K562 (cell line): ENCODE results near the gene AKAP12. TPM values are rescaled to one million over a fixed set of nuclear protein-coding genes. Genes with fewer than 3 reads are reported as not detected.

Experiments
- HMGN3 ChIP-seq: IDR thresholded peaks from 2 replicates; pipeline ENCODE4 v1.6.1; 2011; ENCODE audit warnings: borderline replicate concordance, low read depth, mild to moderate bottlenecking, mixed read lengths, low read length; ENCODE audit not compliant: insufficient read length; ENCODE audit errors: extremely low read depth
- HNRNPLL ChIP-seq: fragments of 200-400 bp; formaldehyde crosslinking; IDR thresholded peaks from 2 replicates; pipeline ENCODE4 v1.6.1; 2017; ENCODE audit warnings: low read length, low read depth, mild to moderate bottlenecking; ENCODE audit not compliant: poor library complexity, severe bottlenecking
- RBM17 ChIP-seq: fragments of 200-400 bp; formaldehyde crosslinking; IDR thresholded peaks from 2 replicates; pipeline ENCODE4 v1.6.1; 2017; ENCODE audit warnings: low read depth, mild to moderate bottlenecking, low read length, borderline replicate concordance
- SRSF7 ChIP-seq: fragments of 200-400 bp; formaldehyde crosslinking; optimal IDR thresholded peaks from 2 replicates; pipeline ENCODE3; 2017; ENCODE audit warnings: mild to moderate bottlenecking, low read depth, low read length
- TBP ChIP-seq: optimal IDR thresholded peaks from 2 replicates; pipeline ENCODE3; 2011; ENCODE audit warnings: low read depth, low read length, improper control_type of control experiment
- ZFP30 ChIP-seq: fragments of 250-450 bp; sonication (Bioruptor Pico); IDR thresholded peaks from 2 replicates; pipeline ENCODE4 v1.8.0; 2022; ENCODE audit warnings: moderate library complexity, mild to moderate bottlenecking, inconsistent platforms, borderline replicate concordance
- ZNF445 ChIP-seq: fragments of 250-450 bp; sonication (Bioruptor Pico); IDR thresholded peaks from 2 replicates; pipeline ENCODE4 v1.4.0; 2020; ENCODE audit warnings: low read depth, mild to moderate bottlenecking, moderate library complexity
- polyA plus RNA-seq, 8 experiments: library from polyadenylated mRNA; depleted of rRNA in 4 of 8; stranded (reverse) in 5 of 8; unstranded in 3 of 8; fragments of >200 nt; fragmentation: Nextera tagmentation in 2 of 8; fragmentation: Illumina TruSeq in 1 of 8; extraction: Ambion mirVana in 2 of 8; extraction: Trizol in 1 of 8; gene quantifications; 2 replicates each; pipeline versions ENCODE4 v1.2.1 to v1.2.3, GENCODE V29; 2011 to 2014; ENCODE audit warnings: inconsistent platforms in 1 of 8, missing spikeins in 1 of 8
- total RNA-seq, 7 experiments: library from RNA; depleted of rRNA in 6 of 7; stranded (reverse); fragments of >200 nt in 6 of 7; fragmentation: Illumina TruSeq in 2 of 7; extraction: Trizol in 2 of 7; gene quantifications; 2 replicates each; pipeline versions ENCODE4 v1.2.1 to v1.2.3, GENCODE V29; 2011 to 2021; ENCODE audit warnings: low replicate concordance in 1 of 7
- TF ChIP-seq, protein P1 (sequence below): sonication (generic); formaldehyde crosslinking; IDR thresholded peaks from 2 replicates; pipeline ENCODE4 v1.8.0; 2022; ENCODE audit warnings: missing genetic modification reagents, mild to moderate bottlenecking, moderate library complexity, borderline replicate concordance
- TF ChIP-seq, protein P2 (sequence below): fragments of 200-800 bp; sonication (Bioruptor generic); IDR thresholded peaks from 2 replicates; pipeline ENCODE4 v1.6.1; 2017; ENCODE audit warnings: missing genetic modification characterization, missing compliant biosample characterization
- TF ChIP-seq, protein P3 (sequence below): fragments of 250-450 bp; sonication (Bioruptor Pico); IDR thresholded peaks from 2 replicates; pipeline ENCODE4 v1.8.0; 2022; ENCODE audit warnings: inconsistent platforms
- TF ChIP-seq, protein P4 (sequence below): sonication (generic); formaldehyde crosslinking; IDR thresholded peaks from 2 replicates; pipeline ENCODE4 v1.8.0; 2022; ENCODE audit warnings: missing genetic modification reagents, mild to moderate bottlenecking, borderline replicate concordance
- TF ChIP-seq, protein P5 (sequence below): fragments of 250-450 bp; sonication (Bioruptor Pico); IDR thresholded peaks from 2 replicates; pipeline ENCODE4 v1.4.0; 2020
- TF ChIP-seq, protein P6 (sequence below): fragments of 450-650 bp; IDR thresholded peaks from 2 replicates; pipeline ENCODE4 v1.6.1; 2016; ENCODE audit warnings: missing biosample characterization, missing genetic modification characterization

Gene AKAP12
- total and polyA plus RNA-seq, 9 of the 15 experiments (the other 6 are each of a cell fraction or from before 2014, with no cell fraction given), result 0.08 to 2.0 (median 0.62) TPM

DNA sequence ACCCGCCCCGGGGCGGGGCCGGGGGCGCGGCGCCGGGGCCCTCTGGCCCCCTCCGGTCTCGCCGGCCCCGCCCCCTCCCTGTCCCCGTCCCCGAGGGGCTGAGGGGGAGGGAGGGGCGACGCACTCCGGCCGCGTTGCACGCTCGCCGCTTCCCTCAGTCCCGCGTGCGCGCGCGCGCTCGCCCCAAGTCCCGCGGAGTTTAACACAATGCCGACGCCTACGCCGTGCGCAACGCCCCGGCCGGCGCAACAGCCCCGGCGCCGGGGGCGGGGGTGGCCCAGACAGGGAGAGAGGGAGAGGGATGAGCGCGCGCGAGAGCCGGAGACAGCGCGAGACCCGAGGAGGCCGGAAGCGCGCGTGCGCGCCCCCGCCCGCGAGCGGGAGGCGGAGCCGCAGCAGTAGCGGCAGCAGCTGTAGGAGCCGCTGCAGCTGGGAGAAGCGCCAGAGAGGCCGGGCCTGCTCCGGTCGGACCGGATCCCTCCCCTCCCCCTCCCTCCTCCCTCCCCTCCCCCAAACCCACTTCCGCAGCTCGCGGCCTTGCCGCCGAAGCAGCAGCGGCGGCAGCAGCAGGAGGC is 150.6 kb downstream of the AKAP12 start (continued):
- TF ChIP-seq, protein P1, sequence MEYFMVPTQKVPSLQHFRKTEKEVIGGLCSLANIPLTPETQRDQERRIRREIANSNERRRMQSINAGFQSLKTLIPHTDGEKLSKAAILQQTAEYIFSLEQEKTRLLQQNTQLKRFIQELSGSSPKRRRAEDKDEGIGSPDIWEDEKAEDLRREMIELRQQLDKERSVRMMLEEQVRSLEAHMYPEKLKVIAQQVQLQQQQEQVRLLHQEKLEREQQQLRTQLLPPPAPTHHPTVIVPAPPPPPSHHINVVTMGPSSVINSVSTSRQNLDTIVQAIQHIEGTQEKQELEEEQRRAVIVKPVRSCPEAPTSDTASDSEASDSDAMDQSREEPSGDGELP (CRISPR knock-in tag), result peak; percentile 97
- TF ChIP-seq ZNF445 (CRISPR knock-in tag) (no peak), SRSF7 (no peak), HMGN3 (peak; percentile 96), TBP (peak; percentile 67), HNRNPLL (peak; percentile 87), ZFP30 (CRISPR knock-in tag) (no peak), RBM17 (no peak)
- TF ChIP-seq, protein P2, sequence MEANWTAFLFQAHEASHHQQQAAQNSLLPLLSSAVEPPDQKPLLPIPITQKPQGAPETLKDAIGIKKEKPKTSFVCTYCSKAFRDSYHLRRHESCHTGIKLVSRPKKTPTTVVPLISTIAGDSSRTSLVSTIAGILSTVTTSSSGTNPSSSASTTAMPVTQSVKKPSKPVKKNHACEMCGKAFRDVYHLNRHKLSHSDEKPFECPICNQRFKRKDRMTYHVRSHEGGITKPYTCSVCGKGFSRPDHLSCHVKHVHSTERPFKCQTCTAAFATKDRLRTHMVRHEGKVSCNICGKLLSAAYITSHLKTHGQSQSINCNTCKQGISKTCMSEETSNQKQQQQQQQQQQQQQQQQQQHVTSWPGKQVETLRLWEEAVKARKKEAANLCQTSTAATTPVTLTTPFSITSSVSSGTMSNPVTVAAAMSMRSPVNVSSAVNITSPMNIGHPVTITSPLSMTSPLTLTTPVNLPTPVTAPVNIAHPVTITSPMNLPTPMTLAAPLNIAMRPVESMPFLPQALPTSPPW (CRISPR knock-in tag), result peak; percentile 98
- TF ChIP-seq, protein P3, sequence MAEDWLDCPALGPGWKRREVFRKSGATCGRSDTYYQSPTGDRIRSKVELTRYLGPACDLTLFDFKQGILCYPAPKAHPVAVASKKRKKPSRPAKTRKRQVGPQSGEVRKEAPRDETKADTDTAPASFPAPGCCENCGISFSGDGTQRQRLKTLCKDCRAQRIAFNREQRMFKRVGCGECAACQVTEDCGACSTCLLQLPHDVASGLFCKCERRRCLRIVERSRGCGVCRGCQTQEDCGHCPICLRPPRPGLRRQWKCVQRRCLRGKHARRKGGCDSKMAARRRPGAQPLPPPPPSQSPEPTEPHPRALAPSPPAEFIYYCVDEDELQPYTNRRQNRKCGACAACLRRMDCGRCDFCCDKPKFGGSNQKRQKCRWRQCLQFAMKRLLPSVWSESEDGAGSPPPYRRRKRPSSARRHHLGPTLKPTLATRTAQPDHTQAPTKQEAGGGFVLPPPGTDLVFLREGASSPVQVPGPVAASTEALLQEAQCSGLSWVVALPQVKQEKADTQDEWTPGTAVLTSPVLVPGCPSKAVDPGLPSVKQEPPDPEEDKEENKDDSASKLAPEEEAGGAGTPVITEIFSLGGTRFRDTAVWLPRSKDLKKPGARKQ (CRISPR knock-in tag), result no peak
- TF ChIP-seq, protein P4, sequence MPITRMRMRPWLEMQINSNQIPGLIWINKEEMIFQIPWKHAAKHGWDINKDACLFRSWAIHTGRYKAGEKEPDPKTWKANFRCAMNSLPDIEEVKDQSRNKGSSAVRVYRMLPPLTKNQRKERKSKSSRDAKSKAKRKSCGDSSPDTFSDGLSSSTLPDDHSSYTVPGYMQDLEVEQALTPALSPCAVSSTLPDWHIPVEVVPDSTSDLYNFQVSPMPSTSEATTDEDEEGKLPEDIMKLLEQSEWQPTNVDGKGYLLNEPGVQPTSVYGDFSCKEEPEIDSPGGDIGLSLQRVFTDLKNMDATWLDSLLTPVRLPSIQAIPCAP (CRISPR knock-in tag), result no peak
- TF ChIP-seq, protein P5, sequence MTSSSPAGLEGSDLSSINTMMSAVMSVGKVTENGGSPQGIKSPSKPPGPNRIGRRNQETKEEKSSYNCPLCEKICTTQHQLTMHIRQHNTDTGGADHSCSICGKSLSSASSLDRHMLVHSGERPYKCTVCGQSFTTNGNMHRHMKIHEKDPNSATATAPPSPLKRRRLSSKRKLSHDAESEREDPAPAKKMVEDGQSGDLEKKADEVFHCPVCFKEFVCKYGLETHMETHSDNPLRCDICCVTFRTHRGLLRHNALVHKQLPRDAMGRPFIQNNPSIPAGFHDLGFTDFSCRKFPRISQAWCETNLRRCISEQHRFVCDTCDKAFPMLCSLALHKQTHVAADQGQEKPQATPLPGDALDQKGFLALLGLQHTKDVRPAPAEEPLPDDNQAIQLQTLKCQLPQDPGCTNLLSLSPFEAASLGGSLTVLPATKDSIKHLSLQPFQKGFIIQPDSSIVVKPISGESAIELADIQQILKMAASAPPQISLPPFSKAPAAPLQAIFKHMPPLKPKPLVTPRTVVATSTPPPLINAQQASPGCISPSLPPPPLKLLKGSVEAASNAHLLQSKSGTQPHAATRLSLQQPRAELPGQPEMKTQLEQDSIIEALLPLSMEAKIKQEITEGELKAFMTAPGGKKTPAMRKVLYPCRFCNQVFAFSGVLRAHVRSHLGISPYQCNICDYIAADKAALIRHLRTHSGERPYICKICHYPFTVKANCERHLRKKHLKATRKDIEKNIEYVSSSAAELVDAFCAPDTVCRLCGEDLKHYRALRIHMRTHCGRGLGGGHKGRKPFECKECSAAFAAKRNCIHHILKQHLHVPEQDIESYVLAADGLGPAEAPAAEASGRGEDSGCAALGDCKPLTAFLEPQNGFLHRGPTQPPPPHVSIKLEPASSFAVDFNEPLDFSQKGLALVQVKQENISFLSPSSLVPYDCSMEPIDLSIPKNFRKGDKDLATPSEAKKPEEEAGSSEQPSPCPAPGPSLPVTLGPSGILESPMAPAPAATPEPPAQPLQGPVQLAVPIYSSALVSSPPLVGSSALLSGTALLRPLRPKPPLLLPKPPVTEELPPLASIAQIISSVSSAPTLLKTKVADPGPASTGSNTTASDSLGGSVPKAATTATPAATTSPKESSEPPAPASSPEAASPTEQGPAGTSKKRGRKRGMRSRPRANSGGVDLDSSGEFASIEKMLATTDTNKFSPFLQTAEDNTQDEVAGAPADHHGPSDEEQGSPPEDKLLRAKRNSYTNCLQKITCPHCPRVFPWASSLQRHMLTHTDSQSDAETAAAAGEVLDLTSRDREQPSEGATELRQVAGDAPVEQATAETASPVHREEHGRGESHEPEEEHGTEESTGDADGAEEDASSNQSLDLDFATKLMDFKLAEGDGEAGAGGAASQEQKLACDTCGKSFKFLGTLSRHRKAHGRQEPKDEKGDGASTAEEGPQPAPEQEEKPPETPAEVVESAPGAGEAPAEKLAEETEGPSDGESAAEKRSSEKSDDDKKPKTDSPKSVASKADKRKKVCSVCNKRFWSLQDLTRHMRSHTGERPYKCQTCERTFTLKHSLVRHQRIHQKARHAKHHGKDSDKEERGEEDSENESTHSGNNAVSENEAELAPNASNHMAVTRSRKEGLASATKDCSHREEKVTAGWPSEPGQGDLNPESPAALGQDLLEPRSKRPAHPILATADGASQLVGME (CRISPR knock-in tag), result no peak
- TF ChIP-seq, protein P6, sequence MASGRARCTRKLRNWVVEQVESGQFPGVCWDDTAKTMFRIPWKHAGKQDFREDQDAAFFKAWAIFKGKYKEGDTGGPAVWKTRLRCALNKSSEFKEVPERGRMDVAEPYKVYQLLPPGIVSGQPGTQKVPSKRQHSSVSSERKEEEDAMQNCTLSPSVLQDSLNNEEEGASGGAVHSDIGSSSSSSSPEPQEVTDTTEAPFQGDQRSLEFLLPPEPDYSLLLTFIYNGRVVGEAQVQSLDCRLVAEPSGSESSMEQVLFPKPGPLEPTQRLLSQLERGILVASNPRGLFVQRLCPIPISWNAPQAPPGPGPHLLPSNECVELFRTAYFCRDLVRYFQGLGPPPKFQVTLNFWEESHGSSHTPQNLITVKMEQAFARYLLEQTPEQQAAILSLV (tag), result no peak
